NCI-H2081 treated with DMSO at 0.1 percent for 48 hours (cell line): ENCODE measurements around the gene SMARCA2.

Source experiments
- DNase-seq: peaks from one replicate; lab custom pipeline; 2025; lab: John Stamatoyannopoulos, UW

The SMARCA2 gene

GRCh38 chr9:2215921-2216441, 200.8 kb downstream of the SMARCA2 start:
- no peak for DNase-seq

DNA sequence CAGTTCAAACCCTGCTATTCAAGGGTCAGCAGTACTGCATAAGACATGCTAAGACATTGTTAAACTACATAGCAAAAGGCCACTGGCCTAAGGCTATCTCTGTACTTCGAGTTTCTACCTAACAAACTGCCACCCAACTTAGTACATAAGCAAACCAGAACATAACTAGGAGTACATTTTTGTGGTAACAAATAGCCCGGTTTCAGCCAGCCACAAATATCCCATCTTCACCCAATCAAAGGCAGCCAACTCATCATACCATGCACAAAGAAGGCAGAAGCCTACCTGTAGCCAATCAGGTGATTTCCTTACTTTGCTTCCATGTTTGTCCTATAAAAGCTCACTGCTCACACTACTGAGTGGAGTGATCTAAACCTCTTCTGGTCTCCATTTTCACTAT, 201.4 kb downstream of the SMARCA2 start:
- DNase-seq, result no peak

GRCh38 chr9:2217540-2217939, 202.4 kb downstream of the SMARCA2 start:
- no peak for DNase-seq

- no peak for DNase-seq
Measured at GRCh38 chr9:2220036-2220435, 204.9 kb downstream of the SMARCA2 start.

DNA sequence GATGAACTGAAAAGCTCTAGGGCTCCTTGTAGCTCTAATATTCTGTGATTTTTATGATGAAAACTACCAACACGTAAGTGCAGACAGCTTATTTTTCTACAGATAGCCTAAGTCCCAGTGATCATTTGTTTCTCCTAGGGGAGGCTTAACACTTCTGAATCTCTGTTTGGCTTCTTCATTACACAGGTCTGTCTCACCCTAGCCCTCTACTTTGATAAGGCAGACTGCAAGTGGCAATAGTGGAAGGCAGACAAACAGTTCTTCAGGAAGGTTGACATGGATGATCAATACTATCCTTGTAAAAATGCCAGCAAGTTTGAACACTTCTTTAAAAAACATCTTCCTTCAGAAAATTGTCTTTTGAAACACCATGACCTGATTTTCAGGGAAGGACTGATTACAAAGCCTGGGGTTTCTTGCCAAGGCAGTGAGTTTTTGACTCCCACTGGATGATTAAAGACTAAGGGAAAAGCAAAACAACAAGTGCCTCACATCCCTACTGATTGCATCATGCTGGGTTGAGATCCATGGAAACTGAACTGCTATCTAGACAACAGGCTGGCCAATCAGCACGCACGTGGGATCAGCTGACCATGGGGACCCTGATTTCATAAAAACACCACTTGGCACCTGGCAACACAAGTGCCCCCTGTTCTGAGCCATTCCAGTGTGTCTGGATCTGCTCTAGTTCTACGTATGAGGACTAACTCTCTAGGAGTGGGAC, 212.2 kb downstream of the SMARCA2 start:
- DNase-seq, result no peak

GRCh38 chr9:2228132-2228531, 213.0 kb downstream of the SMARCA2 start:
- DNase-seq, result peak; percentile 8

GRCh38 chr9:2228641-2229040, 213.5 kb downstream of the SMARCA2 start:
- no peak for DNase-seq

- no peak for DNase-seq
Measured at GRCh38 chr9:2229109-2229721, 214.1 kb downstream of the SMARCA2 start.

DNA sequence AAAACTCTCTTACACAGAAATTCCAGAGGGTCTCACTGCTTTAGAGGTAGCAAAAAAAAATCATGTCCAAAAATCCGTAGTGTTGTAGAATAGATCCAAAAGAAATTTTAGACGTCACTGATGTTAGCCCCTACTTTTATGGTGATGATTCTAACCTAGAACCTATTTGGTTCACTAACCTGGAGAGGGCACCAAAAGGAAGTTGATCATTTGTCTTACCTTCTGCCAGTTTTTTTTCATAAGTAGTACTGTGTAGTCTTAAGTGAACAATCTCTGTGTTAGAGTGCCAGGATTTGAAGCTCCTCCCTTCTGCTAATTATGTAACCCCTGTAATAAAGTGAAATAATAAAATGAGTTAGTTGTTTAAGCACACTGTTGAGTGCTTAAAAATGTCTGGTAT, 215.2 kb downstream of the SMARCA2 start:
- DNase-seq, result no peak

GRCh38 chr9:2231101-2231500, 216.0 kb downstream of the SMARCA2 start:
- no peak for DNase-seq

DNA sequence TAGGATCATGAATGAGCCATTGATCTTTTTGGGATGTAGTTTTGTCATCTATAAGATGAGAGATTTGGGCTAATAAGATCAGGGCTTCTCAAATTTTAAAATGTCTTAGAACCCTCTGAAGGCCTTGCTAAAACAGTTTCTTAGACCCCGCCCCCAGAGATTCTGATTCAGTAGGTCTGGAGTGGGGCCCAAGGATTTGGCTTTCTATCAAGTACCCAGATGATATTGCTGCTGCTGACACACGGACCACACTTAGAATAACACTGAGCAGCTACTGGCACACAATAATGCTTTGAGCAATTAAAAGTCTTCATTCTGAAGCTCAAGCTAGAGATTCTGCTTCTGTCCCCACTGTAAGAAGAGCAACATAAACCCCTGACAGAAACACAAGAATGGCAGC, 216.7 kb downstream of the SMARCA2 start:
- no peak for DNase-seq

DNA sequence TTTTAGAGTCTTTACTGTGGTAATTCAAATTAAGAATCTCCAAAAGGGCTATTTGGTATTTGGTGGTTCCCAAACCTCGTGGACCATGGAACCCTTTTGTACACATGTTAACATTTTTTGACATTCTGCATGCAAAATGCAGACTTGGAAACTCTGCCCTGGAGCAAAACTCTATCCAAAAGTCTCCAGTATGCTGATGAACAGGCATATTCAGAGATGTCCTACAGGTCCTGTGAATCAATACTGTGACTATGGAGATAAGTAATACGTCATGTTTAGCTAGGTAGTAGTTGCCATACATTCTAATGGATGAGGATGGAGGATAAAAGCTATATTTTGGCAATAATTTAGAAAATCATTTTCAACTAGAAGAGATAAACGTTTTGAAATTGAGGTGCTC, 218.1 kb downstream of the SMARCA2 start:
- DNase-seq, result no peak

DNA sequence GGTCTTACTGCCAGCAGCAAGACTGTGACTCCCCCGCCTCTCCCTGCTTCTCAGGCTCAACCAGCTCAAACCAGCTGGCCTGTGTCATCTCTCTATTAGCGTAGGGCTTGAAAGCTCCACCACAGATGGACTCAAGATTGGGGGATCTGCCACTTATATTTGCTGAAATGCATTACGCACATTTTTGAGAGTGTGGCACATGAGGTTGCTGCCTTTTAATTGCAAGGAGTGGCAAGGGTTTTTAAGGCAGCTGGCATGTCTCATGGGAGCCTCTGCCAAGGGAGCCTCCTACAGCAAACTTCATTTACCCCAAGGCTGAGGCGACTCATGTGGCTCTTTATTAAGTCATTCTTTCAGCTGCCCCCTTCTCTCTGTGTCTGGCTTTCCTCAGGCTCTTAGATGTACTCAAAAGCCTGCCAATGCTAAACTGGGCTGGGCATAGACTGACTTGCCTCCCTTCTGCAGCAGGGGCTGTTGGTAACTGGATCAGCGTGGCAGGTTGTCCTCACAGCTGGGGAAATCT, 219.3 kb downstream of the SMARCA2 start:
- no peak for DNase-seq

- DNase-seq, result no peak
Measured at GRCh38 chr9:2235623-2236022, 220.5 kb downstream of the SMARCA2 start.

DNA sequence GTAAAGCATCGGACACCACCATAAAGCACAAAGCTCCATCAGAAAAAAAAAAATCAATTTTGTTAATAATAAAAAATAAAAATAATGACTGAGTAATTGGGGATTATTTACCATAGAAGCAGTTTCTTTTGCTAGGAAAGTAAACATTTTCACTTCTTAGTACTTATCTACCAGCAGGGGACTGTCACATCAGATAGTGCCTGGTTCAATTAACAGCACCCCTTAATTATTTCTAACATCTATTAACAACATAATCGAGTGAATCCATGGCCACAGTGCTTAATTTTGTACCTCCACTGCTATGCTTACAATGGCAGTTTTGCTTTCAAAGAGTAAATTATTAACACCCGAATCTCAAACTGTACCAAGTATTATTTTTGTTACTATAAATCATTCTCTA, 221.7 kb downstream of the SMARCA2 start:
- DNase-seq, result no peak

GRCh38 chr9:2241461-2241835, 226.3 kb downstream of the SMARCA2 start:
- DNase-seq, result no peak

DNA sequence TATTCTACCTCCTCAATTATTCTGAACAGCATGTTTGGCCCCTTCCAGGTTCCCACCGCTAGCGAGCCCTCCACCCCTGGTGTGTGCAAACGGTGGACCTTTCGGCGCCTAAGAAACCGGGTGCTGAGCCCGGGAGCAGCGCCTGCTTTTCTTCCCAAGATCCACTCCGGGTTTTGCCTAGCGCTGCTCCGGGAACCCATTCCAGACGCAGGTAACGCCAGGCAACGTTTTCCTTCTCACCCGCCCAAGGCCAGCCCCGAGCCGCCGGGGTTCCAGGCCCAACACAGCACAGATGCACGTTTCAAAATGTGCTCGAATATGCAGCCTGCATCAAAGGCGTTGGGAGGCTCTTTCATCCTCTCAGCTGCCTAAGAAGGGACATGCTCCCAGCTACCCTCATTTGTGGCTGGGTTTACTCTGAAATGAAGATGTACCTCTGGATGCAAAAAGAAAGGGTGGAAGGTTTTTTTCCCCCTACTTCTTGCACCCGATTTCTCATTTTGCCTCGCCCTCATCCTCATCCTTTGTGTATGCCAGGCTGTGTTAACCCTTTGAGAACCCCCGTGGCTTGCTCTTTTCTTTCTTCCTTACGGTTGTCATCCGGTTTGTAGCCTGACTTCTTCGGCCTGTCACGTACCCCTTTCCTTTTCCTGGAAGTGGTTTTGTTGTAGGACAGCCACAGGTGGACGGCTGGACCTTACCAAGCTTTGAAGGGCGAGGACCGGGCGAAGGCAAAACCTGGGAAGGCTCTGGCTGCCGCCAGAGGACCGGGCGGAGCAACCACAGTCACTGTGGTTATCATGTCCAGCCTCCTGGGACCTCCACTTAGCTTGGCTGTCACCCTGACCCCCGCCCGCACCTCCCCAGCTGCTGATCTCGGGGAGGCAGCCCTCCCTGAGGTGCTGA, 226.9 kb downstream of the SMARCA2 start:
- DNase-seq, result peak; percentile 73

DNA sequence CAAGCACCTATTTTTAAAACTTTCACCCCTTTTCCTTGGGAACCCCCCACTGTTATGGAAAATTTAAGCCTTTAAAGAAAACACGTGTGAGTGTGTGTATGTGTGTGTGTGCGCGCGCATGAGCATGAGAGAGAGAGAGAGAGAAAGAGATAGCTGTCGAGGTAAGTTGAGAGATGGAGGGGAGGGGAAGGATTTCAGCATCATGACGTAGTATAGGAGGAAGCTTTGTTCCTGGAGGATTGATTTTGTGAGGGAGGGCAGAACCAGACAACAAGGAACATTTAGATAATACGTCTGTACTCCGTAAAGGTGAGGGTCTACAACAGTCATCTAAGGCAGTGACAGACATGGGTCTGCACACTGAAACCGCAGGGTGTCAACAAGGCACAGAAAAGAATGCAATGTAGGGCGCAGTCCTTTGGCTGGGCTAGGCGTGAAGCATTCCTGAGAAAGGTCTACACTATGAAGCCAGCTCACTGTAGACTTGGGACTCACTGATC, 227.7 kb downstream of the SMARCA2 start:
- no peak for DNase-seq
